SW480 (cell line): ENCODE measurements around the gene HAGH.

ENCODE experiments used
- DNase-seq: peaks from one replicate; pipeline ENCODE4 v3.0.0-alpha.2; 2016; ENCODE audit warnings: low spot score

HAGH gene

GRCh38 chr16:1773703-1774447, 52.8 kb downstream of the HAGH start:
- DNase-seq, result no peak

GRCh38 chr16:1772908-1773702, 53.5 kb downstream of the HAGH start, which contains the start of gene MRPS34:
Gene MRPS34 (minus strand): TSS chr16:1773134. CDS start chr16:1773119, 15 bp downstream.
- DNase-seq, result peak; percentile 80

- DNase-seq, result peak; percentile 33
Measured at GRCh38 chr16:1772362-1772907, 54.2 kb downstream of the HAGH start, which contains the start of gene EME2. Gene EME2 (plus strand): TSS chr16:1772810. CDS start chr16:1773228, 418 bp downstream.

- DNase-seq, result peak; percentile 44
Measured at GRCh38 chr16:1771864-1772361, 54.7 kb downstream of the HAGH start.

GRCh38 chr16:1771188-1771863, 55.3 kb downstream of the HAGH start, which contains the start of gene NME3:
Gene NME3 (minus strand): TSS chr16:1771543. CDS start chr16:1771534, 9 bp downstream.
- peak; percentile 49 for DNase-seq

- DNase-seq, result peak; percentile 52
Measured at GRCh38 chr16:1770328-1771187, 56.1 kb downstream of the HAGH start.

GRCh38 chr16:1769402-1770300, 57.0 kb downstream of the HAGH start:
- no peak for DNase-seq

GRCh38 chr16:1768767-1769401, 57.7 kb downstream of the HAGH start:
- DNase-seq, result no peak

- no peak for DNase-seq
Measured at GRCh38 chr16:1768061-1768766, 58.4 kb downstream of the HAGH start.

GRCh38 chr16:1767116-1767994, 59.3 kb downstream of the HAGH start:
- DNase-seq, result no peak

- no peak for DNase-seq
Measured at GRCh38 chr16:1766701-1767100, 59.9 kb downstream of the HAGH start.

GRCh38 chr16:1766231-1766630, 60.4 kb downstream of the HAGH start:
- no peak for DNase-seq

GRCh38 chr16:1765826-1766225, 60.8 kb downstream of the HAGH start:
- no peak for DNase-seq

GRCh38 chr16:1764971-1765370, 61.7 kb downstream of the HAGH start:
- DNase-seq, result no peak

GRCh38 chr16:1763521-1764511, 62.8 kb downstream of the HAGH start:
- no peak for DNase-seq

GRCh38 chr16:1762879-1763520, 63.6 kb downstream of the HAGH start:
- DNase-seq, result no peak
